Activated CD4-positive, alpha-beta T cell treated with anti-CD3 and anti-CD28 coated beads, Interleukin-2, amount 50 U/mL, for 1 hour (primary cell): ENCODE results near the gene PLAAT4.
"Not testable (repeated sequence)": the region's sequence is repeated elsewhere in the genome, so short reads cannot be mapped to it uniquely, and the experiment has no call there.

ENCODE experiments used
- DNase-seq: peaks from one replicate; pipeline ENCODE4 v3.0.0-alpha.2; 2020

The PLAAT4 gene

GRCh38 chr11:63547061-63547460 lies 10.5 kb downstream of the PLAAT4 start:
- DNase-seq: no peak

DNA sequence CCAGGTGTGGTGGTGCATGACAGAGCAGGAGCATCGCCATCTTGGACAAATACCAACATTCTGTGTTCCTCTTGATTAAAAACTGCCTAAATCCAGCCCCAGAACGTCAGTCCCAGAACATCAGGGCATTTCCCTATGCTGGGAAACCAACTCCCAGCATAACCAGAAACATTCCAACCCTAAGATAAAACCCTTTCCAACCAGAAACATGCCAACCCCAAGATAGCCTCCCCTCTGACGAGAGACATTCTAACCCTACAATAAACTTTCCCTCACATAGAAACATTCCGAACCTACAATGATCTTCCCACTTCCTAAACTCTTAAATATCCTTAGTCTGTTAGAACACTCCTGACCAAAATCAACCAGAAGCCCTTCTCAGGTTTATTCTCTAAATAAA lies 11.6 kb downstream of the PLAAT4 start:
- DNase-seq: no peak

GRCh38 chr11:63549411-63549810 lies 12.8 kb downstream of the PLAAT4 start:
- DNase-seq: no peak

DNA sequence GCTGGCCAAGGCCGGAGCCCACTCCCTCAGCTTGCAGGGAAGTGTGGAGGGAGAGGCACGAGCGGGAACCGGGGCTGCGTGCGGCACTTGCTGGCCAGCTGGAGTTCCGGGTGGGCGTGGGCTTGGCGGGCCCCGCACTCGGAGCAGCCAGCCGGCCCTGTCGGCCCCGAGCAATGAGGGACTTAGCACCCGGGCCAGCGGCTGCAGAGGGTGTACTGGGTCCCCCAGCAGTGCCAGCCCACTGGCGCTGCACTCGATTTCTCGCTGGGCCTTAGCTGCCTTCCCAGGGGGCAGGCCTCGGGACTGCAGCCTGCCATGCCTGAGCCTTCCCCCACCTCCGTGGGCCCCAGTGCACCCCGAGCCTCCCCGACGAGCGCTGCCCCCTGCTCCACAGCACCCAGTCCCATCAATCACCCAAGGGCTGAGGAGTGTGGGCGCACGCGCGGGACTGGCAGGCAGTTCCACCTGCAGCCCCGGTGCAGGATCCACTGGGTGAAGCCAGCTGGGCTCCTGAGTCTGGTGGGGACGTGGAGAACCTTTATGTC lies 13.6 kb downstream of the PLAAT4 start:
- not testable (repeated sequence) for DNase-seq

DNA sequence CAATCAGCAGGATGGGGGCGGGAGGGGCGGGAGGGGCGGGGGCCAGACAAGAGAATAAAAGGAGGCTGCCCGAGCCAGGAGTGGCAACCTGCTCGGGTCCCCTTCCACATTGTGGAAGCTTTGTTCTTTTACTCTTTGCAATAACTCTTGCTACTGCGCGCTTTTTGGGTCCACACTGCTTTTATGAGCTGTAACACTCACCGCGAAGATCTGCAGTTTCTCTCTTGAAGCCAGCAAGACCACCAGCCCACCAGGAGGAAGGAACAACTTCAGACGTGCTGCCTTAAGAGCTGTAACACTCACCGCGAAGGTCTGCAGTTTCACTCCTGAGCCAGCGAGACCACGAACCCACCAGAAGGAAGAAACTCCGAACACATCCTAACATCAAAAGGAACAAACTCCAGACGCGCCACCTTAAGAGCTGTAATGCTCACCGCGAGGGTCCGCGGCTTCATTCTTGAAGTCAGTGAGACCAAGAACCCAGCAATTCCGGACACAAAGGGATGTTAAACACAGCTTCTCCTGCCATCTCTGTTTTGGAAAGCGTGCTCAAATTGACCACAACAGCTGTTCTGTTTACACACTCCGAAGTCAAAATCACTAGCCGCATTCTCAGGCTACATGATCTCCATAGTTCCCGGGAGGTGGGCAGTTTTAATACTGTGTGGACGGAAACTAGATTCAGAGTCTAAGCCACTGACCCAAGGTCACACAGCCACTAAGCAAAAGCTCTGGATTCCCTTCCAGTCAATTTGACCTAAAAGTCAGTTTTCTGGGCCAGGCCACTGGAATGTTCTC lies 14.7 kb downstream of the PLAAT4 start:
- DNase-seq: no peak

DNA sequence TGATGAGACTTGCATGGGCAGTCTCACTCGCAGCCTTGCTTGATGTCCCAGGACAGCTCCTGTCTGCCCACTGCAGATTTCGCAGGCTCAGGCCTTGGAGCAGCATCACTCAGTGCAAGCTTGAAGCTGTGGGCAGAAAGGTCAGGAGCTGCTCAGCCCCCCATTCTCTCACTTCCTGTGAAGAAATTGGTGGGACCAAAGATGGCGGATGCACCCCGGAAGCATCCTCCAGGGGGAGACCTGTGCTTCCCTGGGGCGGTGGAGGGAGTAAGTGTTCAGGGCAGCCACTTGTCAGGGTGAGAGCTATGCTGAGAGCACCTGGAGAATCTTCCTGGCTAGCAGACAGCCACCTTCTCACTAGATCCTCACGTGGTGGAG lies 15.3 kb downstream of the PLAAT4 start:
- no peak for DNase-seq

- no peak for DNase-seq
Measured at GRCh38 chr11:63552921-63553320, 16.3 kb downstream of the PLAAT4 start.

DNA sequence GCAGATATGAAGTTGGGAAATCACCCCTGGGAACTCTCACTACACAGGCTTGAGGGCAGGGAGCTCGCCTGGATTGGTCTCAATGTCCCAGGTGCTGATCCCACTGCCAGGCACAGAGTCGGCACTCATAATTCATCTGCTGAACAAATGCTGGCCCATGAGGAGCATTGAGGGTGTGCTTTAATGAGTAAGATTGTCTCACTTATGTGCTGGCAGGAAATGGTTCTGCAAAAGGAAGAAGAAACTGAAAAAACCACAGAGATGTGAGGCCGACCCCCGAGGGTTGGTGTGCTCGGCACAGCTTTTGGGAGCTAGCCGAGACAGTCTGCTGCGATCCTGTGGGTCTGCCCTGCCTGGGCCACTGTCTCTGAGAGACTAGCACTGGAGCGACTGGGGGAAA lies 17.2 kb downstream of the PLAAT4 start:
- DNase-seq: peak; percentile 49

DNA sequence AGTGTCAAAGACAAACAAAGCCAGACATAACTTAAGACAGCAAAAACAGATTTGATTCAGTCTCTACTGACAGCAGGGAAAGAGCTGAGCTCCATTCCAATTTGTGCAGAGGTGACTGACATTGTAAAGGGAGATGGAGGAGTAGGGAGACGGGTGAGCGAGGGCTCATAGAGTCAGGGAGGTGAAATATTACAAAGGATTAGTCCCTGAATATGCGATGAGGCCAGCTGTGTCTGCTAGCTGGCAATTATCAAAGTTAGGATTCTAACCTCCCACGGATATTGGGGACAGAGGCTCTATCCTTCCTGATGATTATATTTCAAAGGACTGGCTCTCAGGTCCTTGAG lies 18.2 kb downstream of the PLAAT4 start:
- DNase-seq: no peak

- no peak for DNase-seq
Measured at GRCh38 chr11:63556404-63557013, 19.9 kb downstream of the PLAAT4 start.

DNA sequence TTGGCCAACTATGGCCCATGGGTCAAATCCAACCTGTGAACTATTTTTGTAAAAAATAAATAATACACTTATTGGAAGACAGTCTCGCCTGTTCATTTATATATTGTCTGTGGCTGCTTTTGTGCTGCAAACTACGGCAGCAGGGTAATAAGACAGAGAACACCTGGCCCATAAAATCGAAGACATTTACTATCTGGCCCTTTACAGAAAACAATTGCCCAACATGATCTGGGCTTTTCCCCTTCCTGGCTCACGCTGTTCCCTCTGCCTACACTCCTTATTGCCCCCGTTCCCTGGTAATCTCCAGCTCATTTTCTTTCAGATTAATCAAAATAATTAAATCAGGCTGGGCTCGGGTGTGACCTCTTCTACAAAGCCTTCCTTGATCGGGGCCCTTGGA lies 21.0 kb downstream of the PLAAT4 start:
- DNase-seq: no peak

GRCh38 chr11:63558459-63559157 lies 22.0 kb downstream of the PLAAT4 start:
- DNase-seq: no peak

DNA sequence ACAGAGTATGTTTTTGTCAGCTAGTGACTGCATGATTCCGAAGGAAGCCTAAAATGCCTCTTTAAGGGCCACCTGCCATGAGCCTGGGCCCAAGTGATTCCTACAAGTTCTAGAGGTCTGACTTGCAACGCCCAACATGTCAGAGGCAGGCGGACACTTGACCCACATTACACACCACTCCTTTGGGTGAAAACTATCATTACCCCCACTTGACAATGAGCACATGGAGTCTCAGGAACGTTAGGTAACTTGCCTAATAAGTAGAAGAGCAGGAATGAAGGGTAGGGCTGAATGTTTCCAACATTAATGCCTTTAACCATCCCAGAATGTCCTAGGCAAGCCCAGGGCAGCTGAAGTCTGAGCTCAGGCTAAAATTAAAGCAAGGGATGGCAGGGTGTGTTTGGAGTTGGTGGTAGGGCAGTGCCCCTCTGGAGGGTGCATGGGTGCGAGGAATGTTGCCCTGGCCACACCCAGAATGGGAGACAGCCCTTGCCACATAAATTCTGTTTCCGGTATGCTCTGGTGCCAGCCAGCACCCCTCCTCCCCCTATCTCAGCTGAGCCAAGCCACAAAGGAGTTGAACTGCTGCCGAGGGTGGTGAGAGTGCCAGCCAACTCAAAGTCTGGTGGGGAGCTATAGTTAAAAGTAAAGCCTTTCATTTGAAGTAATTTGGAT lies 24.0 kb downstream of the PLAAT4 start:
- DNase-seq: peak; percentile 25

GRCh38 chr11:63563201-63564055 lies 26.8 kb downstream of the PLAAT4 start, which contains the start of gene PLAAT2:
Gene PLAAT2, minus strand, starts transcription at chr11:63563379. Its CDS starts 55 bp downstream, at chr11:63563324.
- DNase-seq: no peak

GRCh38 chr11:63564056-63564774 lies 27.6 kb downstream of the PLAAT4 start:
- DNase-seq: no peak

DNA sequence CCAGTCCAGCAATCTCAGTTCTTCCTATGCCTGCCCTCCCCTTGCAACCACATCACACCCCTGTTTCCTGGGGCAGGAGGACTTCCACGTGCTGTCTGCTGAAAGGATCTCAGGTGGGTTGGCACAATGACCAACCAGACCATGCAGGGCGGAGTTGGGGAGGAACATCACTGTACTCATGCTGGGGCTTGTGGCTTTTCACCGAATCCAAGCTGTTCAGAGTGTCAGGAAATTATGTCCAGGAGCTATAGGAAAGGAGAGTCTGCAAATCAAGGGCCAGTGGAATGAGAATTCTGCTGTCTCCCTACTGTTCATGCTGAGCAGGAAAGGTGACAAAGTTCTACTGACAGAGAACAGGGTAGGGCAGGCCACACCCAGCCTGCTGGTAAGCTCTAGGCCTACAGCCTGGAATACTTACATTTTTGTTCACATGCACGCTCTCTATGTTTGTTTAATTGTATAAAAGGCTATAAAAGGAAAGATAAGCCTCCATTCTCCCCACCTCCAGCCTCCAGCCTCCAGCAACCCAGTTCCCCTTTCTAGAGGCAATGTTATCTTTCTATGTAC lies 28.3 kb downstream of the PLAAT4 start:
- no peak for DNase-seq

GRCh38 chr11:63567044-63567840 lies 30.6 kb downstream of the PLAAT4 start:
- peak; percentile 55 for DNase-seq

DNA sequence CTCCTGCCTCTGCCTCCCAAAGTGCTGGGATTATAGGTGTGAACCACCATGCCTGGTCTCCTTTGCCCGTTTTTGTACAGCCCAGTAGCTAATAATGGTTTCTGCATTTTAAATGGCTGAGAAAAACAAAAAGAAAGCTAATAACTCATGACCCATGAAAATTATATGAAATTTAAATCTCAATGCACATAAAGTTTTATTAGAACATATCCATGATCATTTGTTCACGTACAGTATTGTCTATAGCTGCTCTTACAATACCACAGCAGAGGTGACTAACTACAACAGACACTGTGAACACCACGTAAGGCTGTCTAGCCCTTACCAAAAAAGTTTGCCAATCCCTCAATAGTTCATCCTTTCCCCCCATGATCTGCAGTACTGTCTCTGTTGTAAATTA lies 33.0 kb downstream of the PLAAT4 start:
- no peak for DNase-seq

DNA sequence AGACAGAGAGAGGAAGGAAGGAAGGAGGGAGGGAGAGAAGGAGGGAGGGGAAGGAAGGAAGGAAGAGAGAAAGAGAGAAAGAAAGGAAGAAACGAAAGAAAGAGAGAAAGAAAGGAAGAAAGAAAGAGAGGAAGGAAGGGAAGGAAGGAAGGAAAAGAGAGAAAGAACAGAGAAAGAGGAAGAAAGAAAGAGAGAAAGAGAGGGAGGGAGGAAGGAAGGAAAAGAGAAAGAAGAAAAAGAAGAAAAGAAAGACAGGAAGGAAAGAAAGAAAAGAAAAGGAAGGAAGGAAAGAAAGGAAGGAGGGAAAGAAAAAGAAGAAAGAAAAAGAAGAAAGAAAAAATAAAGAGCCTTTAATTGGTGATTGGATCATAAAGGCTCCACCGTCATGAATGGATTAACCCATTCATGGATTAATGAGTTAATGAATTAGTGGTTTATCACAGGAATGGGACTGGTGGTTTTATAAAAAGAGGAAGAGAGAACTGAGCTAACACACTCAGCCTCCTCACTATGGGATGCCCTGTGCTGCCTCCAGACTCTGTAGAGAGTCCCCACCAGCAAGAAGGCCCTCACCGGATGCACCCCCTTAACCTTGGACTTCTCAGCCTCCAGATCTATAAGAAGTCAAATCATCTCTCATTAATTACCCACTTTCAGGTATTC lies 35.5 kb downstream of the PLAAT4 start:
- no peak for DNase-seq
